GM23248 (cell line): ENCODE results near the gene CXCR5. TPM values are rescaled to one million over a fixed set of nuclear protein-coding genes. Genes with fewer than 3 reads are reported as not detected.

Experiments used
- DNase-seq: peaks from one replicate; pipeline ENCODE4 v3.0.0-alpha.2; 2015
- H2AFZ ChIP-seq: fragments of 200-600 bp; sonication (generic); 2 replicates; pipeline ENCODE4 v1.6.1; 2016; ENCODE audit warnings: antibody characterized with exemption
- H3F3A ChIP-seq: fragments of 200-600 bp; sonication (generic); 2 replicates; pipeline ENCODE4 v1.6.1; 2016; ENCODE audit warnings: mild to moderate bottlenecking, antibody characterized with exemption, mixed run types; ENCODE audit not compliant: insufficient read depth
- H3K27ac ChIP-seq: fragments of 200-600 bp; sonication (generic); 2 replicates; pipeline ENCODE4 v1.5.1; 2016; ENCODE audit warnings: mild to moderate bottlenecking
- H3K27me3 ChIP-seq: fragments of 200-600 bp; sonication (generic); replicated peaks from 2 replicates; pipeline ENCODE4 v1.6.1; 2016; ENCODE audit warnings: mild to moderate bottlenecking; ENCODE audit not compliant: insufficient read depth
- H3K36me3 ChIP-seq: fragments of 200-600 bp; sonication (generic); 2 replicates; pipeline ENCODE4 v1.6.1; 2016; ENCODE audit warnings: low read depth, mild to moderate bottlenecking
- H3K4me1 ChIP-seq: fragments of 200-600 bp; sonication (generic); 2 replicates; pipeline ENCODE4 v1.6.1; 2016; ENCODE audit warnings: mild to moderate bottlenecking; ENCODE audit not compliant: insufficient read depth
- H3K4me2 ChIP-seq: fragments of 200-600 bp; sonication (generic); one replicate; pipeline ENCODE4 v1.6.1; 2016; ENCODE audit warnings: mild to moderate bottlenecking; ENCODE audit not compliant: unreplicated experiment
- H3K4me3 ChIP-seq: fragments of 200-600 bp; sonication (generic); 2 replicates; pipeline ENCODE4 v1.5.1; 2016; ENCODE audit warnings: mild to moderate bottlenecking
- H3K79me2 ChIP-seq: fragments of 200-600 bp; sonication (generic); 2 replicates; pipeline ENCODE4 v1.6.1; 2016; ENCODE audit warnings: mild to moderate bottlenecking; ENCODE audit not compliant: insufficient read depth
- H3K9ac ChIP-seq: fragments of 200-600 bp; sonication (generic); 2 replicates; pipeline ENCODE4 v1.6.1; 2016; ENCODE audit warnings: mild to moderate bottlenecking
- H3K9me2 ChIP-seq: fragments of 200-600 bp; sonication (generic); 2 replicates; pipeline ENCODE4 v1.6.1; 2016; ENCODE audit warnings: mixed run types, mild to moderate bottlenecking, moderate library complexity; ENCODE audit not compliant: insufficient read depth
- H3K9me3 ChIP-seq: fragments of 200-600 bp; sonication (generic); one replicate; pipeline ENCODE4 v1.6.1; 2017; ENCODE audit warnings: low read depth
- H4K20me1 ChIP-seq: fragments of 200-600 bp; sonication (generic); 2 replicates; pipeline ENCODE4 v1.6.0; 2016; ENCODE audit not compliant: insufficient read depth
- EZH2 ChIP-seq: fragments of 200-600 bp; sonication (generic); IDR thresholded peaks from 2 replicates; pipeline ENCODE4 v1.6.1; 2018; ENCODE audit warnings: antibody characterized with exemption, mild to moderate bottlenecking; ENCODE audit not compliant: insufficient read depth, poor library complexity, severe bottlenecking
- EZH2phosphoT487 ChIP-seq: fragments of 200-600 bp; sonication (generic); IDR thresholded peaks from 2 replicates; pipeline ENCODE4 v1.6.1; 2018; ENCODE audit warnings: antibody characterized with exemption, moderate library complexity, mild to moderate bottlenecking, low read depth; ENCODE audit not compliant: insufficient read depth
- WGBS, 2 experiments: methylation state at CpG; one replicate each; pipeline ENCODE4 v1.1.6; 2015 to 2017; ENCODE audit warnings: low lambda C conversion rate in 2 of 2, low coverage in 1 of 2; ENCODE audit errors: missing lambda C conversion rate in 2 of 2; 5-methylcytosine and 5-hydroxymethylcytosine counted together
- in situ Hi-C: fragments of 300-500 bp; cut with MboI; formaldehyde crosslinking; loops from 2 replicates; pipeline ENCODE4 v1.15.0; 2020
- polyA plus RNA-seq: library from polyadenylated mRNA; unstranded; fragments of >200 nt; fragmentation: Nextera tagmentation; extraction: Ambion mirVana; gene quantifications from 2 replicates; pipeline ENCODE4 v1.2.1, GENCODE V29; 2016
- total RNA-seq: library from RNA; depleted of rRNA; stranded (reverse); fragments of >200 nt; shearing (Covaris generic); gene quantifications from 2 replicates; pipeline ENCODE4 v1.2.3, GENCODE V29; 2014

Gene CXCR5
- total and polyA plus RNA-seq, 2 experiments from 2014 or later, result not detected

DNA sequence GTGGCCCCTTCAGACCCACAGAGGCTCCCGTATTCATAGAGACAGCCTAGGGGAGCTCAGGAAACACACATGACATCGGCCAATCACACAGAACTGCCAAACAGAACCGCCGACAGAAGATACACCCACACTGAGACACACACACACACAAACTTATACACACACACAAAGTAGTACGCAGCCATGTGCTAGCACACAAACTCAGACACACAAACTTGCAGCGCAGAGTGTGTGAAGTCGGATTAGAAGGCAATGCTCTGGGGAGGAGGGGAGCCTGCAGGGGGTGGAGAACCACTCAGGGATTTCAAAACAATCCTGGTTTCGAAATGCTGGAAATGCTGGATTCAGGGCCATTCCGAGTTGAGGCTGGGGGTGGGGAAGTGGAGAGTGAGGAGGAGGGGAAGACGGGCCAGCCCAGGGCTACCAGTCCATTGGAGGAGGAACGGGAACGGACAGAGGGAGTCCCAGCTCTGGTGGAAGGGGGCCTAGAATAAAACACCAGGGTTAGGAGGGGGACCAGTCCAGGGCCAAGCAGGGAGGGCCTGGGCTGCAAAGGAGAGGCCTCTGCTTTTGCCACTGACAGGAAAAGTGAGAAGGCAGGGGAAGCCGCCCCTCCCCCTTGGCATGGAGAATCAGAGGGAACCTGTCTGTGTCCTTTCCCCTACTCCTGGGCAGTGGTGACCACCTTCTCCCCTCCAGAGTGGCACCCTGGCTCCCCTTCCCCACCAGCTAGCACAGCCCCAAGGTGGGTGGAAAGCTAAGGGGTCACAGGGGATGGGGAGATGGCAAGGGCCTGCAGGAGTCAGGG is 37.6 kb downstream of the CXCR5 start:
- in situ Hi-C loops, result no loop called here
- peak overlapping the region; percentile 90 for H3K9ac ChIP-seq
- H3K4me1 ChIP-seq, result peaks cover 54% of the 10 kb centered on the region
- peak overlapping the region; percentile 77 for H3K4me2 ChIP-seq
- H3K27me3 ChIP-seq, result no peaks in the 10 kb centered on the region
- peaks cover 54% of the 10 kb centered on the region for H3F3A ChIP-seq
- no peaks in the 10 kb centered on the region for H3K36me3 ChIP-seq
- TF ChIP-seq EZH2phosphoT487, result no peak
- TF ChIP-seq EZH2, result no peak
- H2AFZ ChIP-seq, result no peak overlapping the region
- peak overlapping the region; percentile 99 for H3K27ac ChIP-seq
- no peaks in the 10 kb centered on the region for H3K9me2 ChIP-seq
- peaks cover 73% of the 10 kb centered on the region for H3K79me2 ChIP-seq
- peak; percentile 90 for DNase-seq
- no peaks in the 10 kb centered on the region for H3K9me3 ChIP-seq
- no peaks in the 10 kb centered on the region for H4K20me1 ChIP-seq
- peak overlapping the region; percentile 96 for H3K4me3 ChIP-seq
- 1% methylated on average over 9 to 13 of the region's 13 CpGs for WGBS, 2 experiments

GRCh38 chr11:118921929-118922744 is 38.4 kb downstream of the CXCR5 start:
- DNase-seq, result peak; percentile 83
- H3K9me3 ChIP-seq, result no peaks in the 10 kb centered on the region
- TF ChIP-seq EZH2, result no peak
- no peak for TF ChIP-seq EZH2phosphoT487
- H3F3A ChIP-seq, result peaks cover 46% of the 10 kb centered on the region
- no peaks in the 10 kb centered on the region for H3K9me2 ChIP-seq
- peak overlapping the region; percentile 90 for H3K9ac ChIP-seq
- in situ Hi-C loops, result no loop called here
- H2AFZ ChIP-seq, result no peak overlapping the region
- H3K4me2 ChIP-seq, result peak overlapping the region; percentile 77
- WGBS, 2 experiments, result 0 to 2% methylated on average over 8 to 16 of the region's 20 CpGs
- H3K4me1 ChIP-seq, result peaks cover 46% of the 10 kb centered on the region
- H4K20me1 ChIP-seq, result no peaks in the 10 kb centered on the region
- H3K4me3 ChIP-seq, result peak overlapping the region; percentile 96
- H3K27me3 ChIP-seq, result no peaks in the 10 kb centered on the region
- H3K36me3 ChIP-seq, result no peaks in the 10 kb centered on the region
- H3K79me2 ChIP-seq, result peaks cover 78% of the 10 kb centered on the region
- peak overlapping the region; percentile 99 for H3K27ac ChIP-seq

GRCh38 chr11:118922745-118923627 is 39.3 kb downstream of the CXCR5 start:
- Histone ChIP-seq H3K27me3 (no peaks in the 10 kb centered on the region), H3K27ac (peak overlapping the region; percentile 99)

More at GRCh38 chr11:118922745-118923627, 39.3 kb downstream of the CXCR5 start:
- Histone ChIP-seq H2AFZ (no peak overlapping the region), H4K20me1 (no peaks in the 10 kb centered on the region), H3K36me3 (no peaks in the 10 kb centered on the region), H3K9ac (peak overlapping the region; percentile 90), H3K4me2 (peak overlapping the region; percentile 77), H3K9me2 (no peaks in the 10 kb centered on the region), H3K4me1 (peaks cover 44% of the 10 kb centered on the region), H3K9me3 (no peaks in the 10 kb centered on the region), H3F3A (peaks cover 46% of the 10 kb centered on the region), H3K79me2 (peaks cover 81% of the 10 kb centered on the region), H3K4me3 (peak overlapping the region; percentile 96)
- 1 to 7% methylated on average over 9 of the region's 9 CpGs for WGBS, 2 experiments
- in situ Hi-C loops, result no loop called here
- DNase-seq, result peak; percentile 45
- TF ChIP-seq EZH2phosphoT487 (no peak), EZH2 (no peak)
